ENCODE measurements around the gene SLC7A11.

GRCh38 chr4:138174981-138175794 lies 67.0 kb downstream of the SLC7A11 start:
- TF ChIP-seq POLR2A (IDR thresholded peaks at IDR 0.05): no peak
- TF ChIP-seq CTCF (IDR thresholded peaks at IDR 0.05): no peak

All from uterus (tissue), 2 donors.